Mucosa of stomach (tissue), 1 donor: ENCODE data around the gene ZWILCH.
"Not testable (repeated sequence)": the region's sequence is repeated elsewhere in the genome, so short reads cannot be mapped to it uniquely, and the experiment has no call there.

Source experiments
- H3K27me3 ChIP-seq: one replicate; pipeline ENCODE4 v1.7.0; 2013; ENCODE audit warnings: mild to moderate bottlenecking, low read length; ENCODE audit not compliant: control insufficient read depth, insufficient read depth
- H3K36me3 ChIP-seq: one replicate; pipeline ENCODE4 v1.7.0; 2013; ENCODE audit warnings: low read length; ENCODE audit not compliant: control insufficient read depth, insufficient read depth
- H3K4me1 ChIP-seq: one replicate; pipeline ENCODE4 v1.7.0; 2013; ENCODE audit warnings: mild to moderate bottlenecking, low read length; ENCODE audit not compliant: control insufficient read depth, insufficient read depth
- H3K4me3 ChIP-seq: one replicate; pipeline ENCODE4 v1.7.0; 2013; ENCODE audit warnings: low read length
- H3K9ac ChIP-seq: one replicate; pipeline ENCODE4 v1.7.0; 2013; ENCODE audit warnings: mild to moderate bottlenecking, low read length, moderate library complexity
- H3K9me3 ChIP-seq: one replicate; pipeline ENCODE4 v1.7.0; 2013; ENCODE audit warnings: mild to moderate bottlenecking, low read length, moderate library complexity; ENCODE audit not compliant: control insufficient read depth
- donor health status: Pancreatic carcinoma.

ZWILCH gene

GRCh38 chr15:66573719-66574595 lies 68.8 kb downstream of the ZWILCH start:
- H3K4me1 ChIP-seq, result no peaks in the 10 kb centered on the region
- H3K9me3 ChIP-seq, result no peaks in the 10 kb centered on the region

GRCh38 chr15:66574596-66574950 lies 69.4 kb downstream of the ZWILCH start:
- Histone ChIP-seq H3K9me3 (no peaks in the 10 kb centered on the region), H3K27me3 (no peaks in the 10 kb centered on the region), H3K9ac (no peak overlapping the region), H3K4me3 (no peak overlapping the region), H3K36me3 (no peaks in the 10 kb centered on the region), H3K4me1 (no peaks in the 10 kb centered on the region)

More at GRCh38 chr15:66573719-66574595, 68.8 kb downstream of the ZWILCH start:
- no peaks in the 10 kb centered on the region for H3K36me3 ChIP-seq
- no peak overlapping the region for H3K4me3 ChIP-seq
- H3K9ac ChIP-seq, result no peak overlapping the region
- H3K27me3 ChIP-seq, result no peaks in the 10 kb centered on the region

- no peaks in the 10 kb centered on the region for H3K9me3 ChIP-seq
- H3K4me1 ChIP-seq, result no peaks in the 10 kb centered on the region
- H3K9ac ChIP-seq, result no peak overlapping the region
- H3K4me3 ChIP-seq, result no peak overlapping the region
- no peaks in the 10 kb centered on the region for H3K36me3 ChIP-seq
- no peaks in the 10 kb centered on the region for H3K27me3 ChIP-seq
These were observed 73.3 kb downstream of the ZWILCH start for GRCh38 chr15:66578286-66578875.

- Histone ChIP-seq H3K27me3 (no peaks in the 10 kb centered on the region), H3K4me3 (no peak overlapping the region), H3K9me3 (no peaks in the 10 kb centered on the region), H3K36me3 (no peaks in the 10 kb centered on the region), H3K9ac (no peak overlapping the region), H3K4me1 (no peaks in the 10 kb centered on the region)
These were observed 75.5 kb downstream of the ZWILCH start for GRCh38 chr15:66580643-66581042.

- H3K9me3 ChIP-seq, result no peaks in the 10 kb centered on the region
- peaks cover 4% of the 10 kb centered on the region for H3K27me3 ChIP-seq
- H3K4me1 ChIP-seq, result no peaks in the 10 kb centered on the region
- no peak overlapping the region for H3K9ac ChIP-seq
- H3K36me3 ChIP-seq, result no peaks in the 10 kb centered on the region
- H3K4me3 ChIP-seq, result no peak overlapping the region
These were observed 76.9 kb downstream of the ZWILCH start for GRCh38 chr15:66581972-66582537.

GRCh38 chr15:66586155-66586976 lies 81.2 kb downstream of the ZWILCH start:
- no peaks in the 10 kb centered on the region for H3K9me3 ChIP-seq
- peaks cover 4% of the 10 kb centered on the region for H3K27me3 ChIP-seq
- H3K4me3 ChIP-seq, result no peak overlapping the region
- no peak overlapping the region for H3K9ac ChIP-seq
- peaks cover 6% of the 10 kb centered on the region for H3K4me1 ChIP-seq
- H3K36me3 ChIP-seq, result no peaks in the 10 kb centered on the region

- Histone ChIP-seq H3K27me3 (peaks cover 4% of the 10 kb centered on the region), H3K4me1 (peaks cover 12% of the 10 kb centered on the region), H3K9ac (no peak overlapping the region), H3K36me3 (no peaks in the 10 kb centered on the region), H3K9me3 (no peaks in the 10 kb centered on the region), H3K4me3 (no peak overlapping the region)
These were observed 81.9 kb downstream of the ZWILCH start for GRCh38 chr15:66587020-66587419.

GRCh38 chr15:66587749-66588148 lies 82.6 kb downstream of the ZWILCH start:
- Histone ChIP-seq H3K9me3 (no peaks in the 10 kb centered on the region), H3K4me3 (no peak overlapping the region), H3K9ac (no peak overlapping the region), H3K36me3 (no peaks in the 10 kb centered on the region), H3K4me1 (peaks cover 18% of the 10 kb centered on the region), H3K27me3 (peaks cover 4% of the 10 kb centered on the region)

GRCh38 chr15:66588537-66588936 lies 83.4 kb downstream of the ZWILCH start:
- no peak overlapping the region for H3K9ac ChIP-seq
- H3K4me1 ChIP-seq, result peaks cover 20% of the 10 kb centered on the region
- no peaks in the 10 kb centered on the region for H3K36me3 ChIP-seq
- H3K4me3 ChIP-seq, result no peak overlapping the region
- H3K27me3 ChIP-seq, result peaks cover 4% of the 10 kb centered on the region
- no peaks in the 10 kb centered on the region for H3K9me3 ChIP-seq

- no peak overlapping the region for H3K4me3 ChIP-seq
- peaks cover 4% of the 10 kb centered on the region for H3K27me3 ChIP-seq
- no peak overlapping the region for H3K9ac ChIP-seq
- H3K9me3 ChIP-seq, result no peaks in the 10 kb centered on the region
- peaks cover 20% of the 10 kb centered on the region for H3K4me1 ChIP-seq
- no peaks in the 10 kb centered on the region for H3K36me3 ChIP-seq
These were observed 83.8 kb downstream of the ZWILCH start for GRCh38 chr15:66588971-66589370.

GRCh38 chr15:66589429-66589828 lies 84.3 kb downstream of the ZWILCH start:
- H3K27me3 ChIP-seq, H3K4me3 ChIP-seq, H3K9ac ChIP-seq, H3K36me3 ChIP-seq, H3K9me3 ChIP-seq: not testable (repeated sequence)
- peaks cover 20% of the 10 kb centered on the region for H3K4me1 ChIP-seq

- Histone ChIP-seq H3K27me3 (peaks cover 4% of the 10 kb centered on the region), H3K9ac (no peak overlapping the region), H3K36me3 (no peaks in the 10 kb centered on the region), H3K9me3 (no peaks in the 10 kb centered on the region), H3K4me3 (no peak overlapping the region), H3K4me1 (peaks cover 20% of the 10 kb centered on the region)
These were observed 85.3 kb downstream of the ZWILCH start for GRCh38 chr15:66590435-66590834.
